Ovary (tissue), 9 donors: ENCODE measurements around the gene KCNIP1. TPM values are rescaled to one million over a fixed set of nuclear protein-coding genes. Genes with fewer than 3 reads are reported as not detected.

Source experiments
- DNase-seq, 5 donors: peaks; one replicate each; pipeline ENCODE4 v3.0.0-alpha.2; 2019 to 2020
- H3K27ac ChIP-seq, 2 donors: fragments of 200-600 bp; one replicate each; pipeline versions ENCODE4 v1.5.1 to v1.8.0; 2019 to 2022
- H3K27me3 ChIP-seq: fragments of 200-600 bp; one replicate; pipeline ENCODE4 v1.8.0; 2022
- H3K36me3 ChIP-seq: fragments of 200-600 bp; sonication (generic); one replicate; pipeline ENCODE4 v1.5.1; 2019
- H3K4me1 ChIP-seq: one replicate; pipeline ENCODE4 v1.8.1; 2013; ENCODE audit warnings: mild to moderate bottlenecking, moderate library complexity; ENCODE audit not compliant: insufficient read depth
- H3K4me3 ChIP-seq: fragments of 200-600 bp; sonication (generic); one replicate; pipeline ENCODE4 v1.5.1; 2017
- H3K9me3 ChIP-seq, 2 donors: fragments of 200-600 bp in 1 of 2; sonication (generic) in 1 of 2; one replicate each; pipeline versions ENCODE4 v1.5.1 to v1.8.1; 2013 to 2019; ENCODE audit warnings: mild to moderate bottlenecking in 1 of 2, moderate library complexity in 1 of 2
- EP300 ChIP-seq: sonication (generic); formaldehyde crosslinking; IDR thresholded peaks from one replicate; pipeline ENCODE4 v1.6.1; 2017; ENCODE audit warnings: antibody characterized with exemption
- POLR2A ChIP-seq: fragments of 450-650 bp; IDR thresholded peaks from one replicate; pipeline ENCODE4 v1.6.1; 2017; ENCODE audit warnings: antibody characterized with exemption, mild to moderate bottlenecking, moderate library complexity
- WGBS, 3 donors: extraction: QIAGEN DNeasy Blood & Tissue Kit in 1 of 3; methylation state at CpG; one replicate each; pipeline versions ENCODE4 v1.1.5 to v1.1.7; 2013 to 2017; 5-methylcytosine and 5-hydroxymethylcytosine counted together
- intact Hi-C, 4 donors: fragments of 100-400 bp; cut with DNase I; formaldehyde crosslinking; loops; one replicate each; pipeline versions ENCODE4 v1.11.0 to v1.15.1; 2022 to 2023
- polyA plus RNA-seq, 2 donors: library from polyadenylated mRNA; stranded (reverse); fragments of 200-250 nt in 1 of 2; fragments of 350-450 nt in 1 of 2; fragmentation: Illumina TruSeq in 1 of 2; extraction: RNeasy Lipid Tissue Mini Kit (QIAGEN cat#74804) in 1 of 2; gene quantifications; one replicate each; pipeline ENCODE4 v1.2.3, GENCODE V29; 2013 to 2014
- total RNA-seq, 7 donors: library from RNA; depleted of rRNA in 2 of 7; stranded (reverse); fragments of >200 nt in 2 of 7; fragmentation: NEBNext Ultra II Directional in 3 of 7; extraction: Animal tissue kit (Norgen Biotek cat#: 25700) in 3 of 7; gene quantifications; one replicate each; pipeline versions ENCODE4 v1.1.0 to v1.2.4, GENCODE V29; 2016 to 2023
- TF ChIP-seq, protein P1 (sequence below), 3 donors: fragments of 450-650 bp in 2 of 3; fragments of 200-600 bp in 1 of 3; IDR thresholded peaks; one replicate each; pipeline versions ENCODE4 v1.5.1 to v1.8.0; 2016 to 2022; ENCODE audit warnings: antibody characterized with exemption in 3 of 3, mild to moderate bottlenecking in 1 of 3
- donor health status: DM: no; HTN: no; CAD: no; lungs with moderate emphysema.
- donor health status: DM: no; HTN: no; CAD: no.
- donor health status: Bipolar disorder and iron deficiency.
- donor health status: DM: yes; HTN: yes; CAD: no.
- donor health status: DM: no; HTN: no; CAD: no.
- donor health status: DM: yes; HTN: yes; CAD: no.

KCNIP1 gene
- total and polyA plus RNA-seq, 9 donors, result 0.20 to 2.2 (median 0.66) TPM

DNA sequence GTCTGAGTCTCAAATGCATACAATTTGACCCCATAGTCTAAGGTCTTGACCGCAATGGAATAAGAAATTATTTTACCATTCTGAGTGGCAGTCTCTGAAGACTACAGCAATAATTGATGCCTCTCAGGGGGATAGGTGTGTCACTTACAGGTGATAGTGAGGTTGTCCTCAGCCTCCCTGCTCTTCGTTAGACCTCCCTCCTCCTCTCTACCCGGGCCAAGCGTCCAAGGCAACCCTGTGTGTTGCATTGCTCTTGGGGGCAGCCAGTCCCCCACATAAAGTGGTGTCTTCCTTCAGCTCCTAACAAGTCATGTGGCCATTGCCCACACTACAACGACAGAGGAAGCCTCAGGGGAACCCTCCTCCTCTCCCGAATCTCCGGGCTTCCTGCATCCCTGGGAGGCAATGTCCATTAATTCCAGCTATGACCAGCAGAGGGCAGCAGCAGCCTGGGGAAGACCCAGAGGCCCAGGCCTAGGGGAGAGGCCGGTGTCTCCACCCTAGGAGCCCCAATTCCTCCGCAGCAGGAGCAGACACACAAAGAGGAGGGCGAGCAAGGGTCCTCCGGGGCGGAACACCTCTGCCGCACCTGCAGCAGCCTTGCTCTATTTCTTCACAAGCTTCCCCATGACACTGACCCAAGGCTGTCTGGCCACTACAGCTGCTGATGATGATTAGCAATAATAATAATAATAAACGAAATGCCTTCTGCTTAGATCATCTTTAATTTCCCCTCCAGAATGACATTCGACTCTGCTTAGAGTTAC, 134.8 kb downstream of the KCNIP1 start:
- DNase-seq, result peak; percentile 45 to 73 (median 64)
- Histone ChIP-seq H3K4me3 (no peak overlapping the region), H3K9me3 (no peaks in the 10 kb centered on the region), H3K27ac (no peak overlapping the region), H3K4me1 (peaks cover 8% of the 10 kb centered on the region), H3K36me3 (no peaks in the 10 kb centered on the region), H3K27me3 (no peaks in the 10 kb centered on the region)
- intact Hi-C loops, result no loop called here
- WGBS, 3 donors, result 35 to 42% (median 37%) methylated on average over 15 of the region's 15 CpGs
- TF ChIP-seq, protein P1, sequence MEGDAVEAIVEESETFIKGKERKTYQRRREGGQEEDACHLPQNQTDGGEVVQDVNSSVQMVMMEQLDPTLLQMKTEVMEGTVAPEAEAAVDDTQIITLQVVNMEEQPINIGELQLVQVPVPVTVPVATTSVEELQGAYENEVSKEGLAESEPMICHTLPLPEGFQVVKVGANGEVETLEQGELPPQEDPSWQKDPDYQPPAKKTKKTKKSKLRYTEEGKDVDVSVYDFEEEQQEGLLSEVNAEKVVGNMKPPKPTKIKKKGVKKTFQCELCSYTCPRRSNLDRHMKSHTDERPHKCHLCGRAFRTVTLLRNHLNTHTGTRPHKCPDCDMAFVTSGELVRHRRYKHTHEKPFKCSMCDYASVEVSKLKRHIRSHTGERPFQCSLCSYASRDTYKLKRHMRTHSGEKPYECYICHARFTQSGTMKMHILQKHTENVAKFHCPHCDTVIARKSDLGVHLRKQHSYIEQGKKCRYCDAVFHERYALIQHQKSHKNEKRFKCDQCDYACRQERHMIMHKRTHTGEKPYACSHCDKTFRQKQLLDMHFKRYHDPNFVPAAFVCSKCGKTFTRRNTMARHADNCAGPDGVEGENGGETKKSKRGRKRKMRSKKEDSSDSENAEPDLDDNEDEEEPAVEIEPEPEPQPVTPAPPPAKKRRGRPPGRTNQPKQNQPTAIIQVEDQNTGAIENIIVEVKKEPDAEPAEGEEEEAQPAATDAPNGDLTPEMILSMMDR (IDR thresholded peaks at IDR 0.05), result peak; percentile 28 to 83 (median 57)
- no peak for TF ChIP-seq EP300

DNA sequence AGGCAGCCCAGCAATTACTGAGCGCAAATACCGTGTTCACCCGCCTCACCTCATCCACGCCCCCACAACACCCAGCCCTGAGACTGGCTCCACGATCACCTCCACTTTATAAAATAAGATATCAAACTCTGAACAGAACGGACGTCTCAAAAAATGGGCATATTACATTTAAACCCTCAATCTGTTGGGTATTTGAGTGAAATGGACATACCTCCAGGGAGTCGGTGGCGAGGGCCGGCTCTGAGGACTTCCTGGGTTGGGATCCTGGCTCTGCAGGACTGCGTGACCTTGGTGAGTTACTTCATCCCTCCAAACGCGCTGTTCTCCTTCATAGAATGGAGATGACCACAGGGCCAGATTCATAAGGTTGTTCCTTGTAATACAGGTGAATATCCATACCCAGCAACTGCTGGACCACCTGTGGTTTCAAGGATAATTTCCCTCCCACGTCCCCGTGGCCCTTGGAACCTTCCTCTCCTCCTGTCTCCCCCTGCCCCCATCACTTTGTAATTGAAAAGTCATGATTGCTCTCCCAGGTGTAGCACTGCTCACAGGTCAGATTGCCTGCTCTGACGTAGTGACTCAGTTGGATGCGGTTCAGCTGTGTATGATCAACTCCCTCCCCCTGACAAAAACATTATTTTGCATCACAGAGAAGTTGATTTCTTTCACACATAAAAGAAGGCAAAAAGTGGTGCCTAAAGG, 135.6 kb downstream of the KCNIP1 start:
- 75 to 86% (median 79%) methylated on average over 17 of the region's 17 CpGs for WGBS, 3 donors
- DNase-seq, result no peak
- Histone ChIP-seq H3K4me3 (no peak overlapping the region), H3K36me3 (no peaks in the 10 kb centered on the region), H3K27me3 (no peaks in the 10 kb centered on the region), H3K27ac (no peak overlapping the region), H3K9me3 (no peaks in the 10 kb centered on the region), H3K4me1 (peaks cover under 1% of the 10 kb centered on the region)
- TF ChIP-seq, protein P1 (IDR thresholded peaks at IDR 0.05), result no peak
- TF ChIP-seq EP300 (no peak), POLR2A (no peak)
- intact Hi-C loops, result no loop called here

DNA sequence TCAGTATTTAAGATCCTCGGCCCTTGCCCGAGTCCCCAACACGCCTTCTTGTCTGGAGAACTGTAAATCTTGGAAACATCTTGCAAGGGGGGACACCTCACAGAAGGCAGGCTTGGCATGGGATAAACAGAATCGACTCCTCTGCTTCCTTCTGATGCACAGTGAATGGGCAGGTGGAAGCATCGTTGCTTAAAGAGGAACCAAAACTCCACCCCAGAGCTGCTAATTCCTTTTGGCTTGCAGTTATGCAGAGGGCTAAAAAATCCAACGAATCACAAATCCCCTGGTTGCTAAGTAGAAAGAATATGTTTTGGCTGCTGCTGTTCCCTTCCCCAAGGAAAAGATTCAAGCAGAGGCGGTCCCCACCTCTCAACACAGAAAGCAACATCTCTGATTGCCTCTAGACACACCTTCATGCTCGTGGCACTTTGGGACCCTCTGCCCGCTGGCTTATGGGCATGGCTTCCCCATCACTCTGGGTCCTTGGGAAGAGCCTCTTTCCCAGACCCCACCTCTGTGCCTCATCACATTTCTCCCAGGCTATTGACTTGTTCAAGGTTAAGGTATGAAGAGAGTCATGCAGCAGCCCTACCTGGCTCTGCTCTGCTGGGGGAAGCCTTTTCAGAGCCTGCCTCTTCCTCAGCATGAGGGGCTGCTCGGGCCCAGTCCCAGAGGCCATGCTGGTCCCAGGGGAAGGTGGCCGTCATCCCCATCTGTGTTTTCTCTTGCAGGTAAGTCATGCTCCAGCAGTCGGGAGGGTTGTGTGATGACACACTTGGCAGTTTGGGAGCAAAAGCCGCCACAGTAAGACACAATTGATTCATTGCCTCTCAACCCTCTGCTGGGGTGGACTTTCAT, 137.1 kb downstream of the KCNIP1 start:
- H3K36me3 ChIP-seq, result no peaks in the 10 kb centered on the region
- WGBS, 3 donors, result 70 to 76% (median 71%) methylated on average over 13 of the region's 13 CpGs
- no peaks in the 10 kb centered on the region for H3K9me3 ChIP-seq
- no peak for DNase-seq
- H3K4me3 ChIP-seq, result no peak overlapping the region
- no peak overlapping the region for H3K27ac ChIP-seq
- H3K4me1 ChIP-seq, result no peaks in the 10 kb centered on the region
- TF ChIP-seq EP300, result no peak
- TF ChIP-seq POLR2A, result no peak
- TF ChIP-seq, protein P1 (IDR thresholded peaks at IDR 0.05), result no peak
- no peaks in the 10 kb centered on the region for H3K27me3 ChIP-seq
- intact Hi-C loops, result no loop called here

- DNase-seq, result no peak
- H3K9me3 ChIP-seq, result no peaks in the 10 kb centered on the region
- no peak overlapping the region for H3K4me3 ChIP-seq
- H3K27ac ChIP-seq, result no peak overlapping the region
- intact Hi-C loops, result no loop called here
- H3K4me1 ChIP-seq, result no peaks in the 10 kb centered on the region
- TF ChIP-seq POLR2A, result no peak
- TF ChIP-seq EP300, result no peak
- TF ChIP-seq, protein P1 (IDR thresholded peaks at IDR 0.05), result no peak
- no peaks in the 10 kb centered on the region for H3K27me3 ChIP-seq
- no peaks in the 10 kb centered on the region for H3K36me3 ChIP-seq
- WGBS, 3 donors, result 78 to 86% (median 82%) methylated on average over 15 of the region's 15 CpGs
Measured at GRCh38 chr5:170641589-170642031, 137.8 kb downstream of the KCNIP1 start.
